ENCODE measurements around the gene GHR.

DNA sequence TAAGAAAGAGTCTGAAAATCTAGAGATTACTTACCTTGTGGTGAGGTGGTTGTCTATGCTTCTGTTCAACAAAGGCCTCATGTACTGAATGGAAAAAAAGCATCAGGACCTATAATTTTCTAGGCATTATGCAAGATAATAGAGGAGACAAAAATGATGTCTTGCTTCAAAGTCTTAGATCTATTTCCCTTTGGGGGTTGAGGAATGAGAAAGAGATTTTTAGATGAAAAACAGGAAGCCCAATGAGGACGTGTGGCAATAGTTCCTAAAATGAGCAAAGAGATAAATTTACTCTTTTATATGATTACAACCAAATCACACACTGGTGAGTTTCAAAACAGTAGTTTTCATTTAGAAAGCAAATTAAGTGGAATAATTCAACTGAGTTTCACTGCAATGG is 99.5 kb downstream of the GHR start:
- TF ChIP-seq EZH2 (IDR thresholded peaks at IDR 0.05; ENCODE audit: low read length) (no peak), CTCF (optimal IDR thresholded peaks at IDR 0.05 in 1 of 3, IDR thresholded peaks at IDR 0.05 in 1 of 3, conservative IDR thresholded peaks at IDR 0.05 in 1 of 3; ENCODE audit: extremely low read depth in 1 of 3, insufficient read depth in 2 of 3, low read length in 3 of 3) (no peak)
